ENCODE measurements around the gene FOXP4. TPM values are rescaled to one million over a fixed set of nuclear protein-coding genes. Genes with fewer than 3 reads are reported as not detected.
A peak's percentile ranks its signal among the peaks of the same experiment; 100 is the strongest.

The FOXP4 gene
- total and polyA plus RNA-seq, 2 of the 13 experiments (the other 11 are each of a cell fraction or from before 2014, with no cell fraction given) = 11.0 to 12.4 TPM

DNA sequence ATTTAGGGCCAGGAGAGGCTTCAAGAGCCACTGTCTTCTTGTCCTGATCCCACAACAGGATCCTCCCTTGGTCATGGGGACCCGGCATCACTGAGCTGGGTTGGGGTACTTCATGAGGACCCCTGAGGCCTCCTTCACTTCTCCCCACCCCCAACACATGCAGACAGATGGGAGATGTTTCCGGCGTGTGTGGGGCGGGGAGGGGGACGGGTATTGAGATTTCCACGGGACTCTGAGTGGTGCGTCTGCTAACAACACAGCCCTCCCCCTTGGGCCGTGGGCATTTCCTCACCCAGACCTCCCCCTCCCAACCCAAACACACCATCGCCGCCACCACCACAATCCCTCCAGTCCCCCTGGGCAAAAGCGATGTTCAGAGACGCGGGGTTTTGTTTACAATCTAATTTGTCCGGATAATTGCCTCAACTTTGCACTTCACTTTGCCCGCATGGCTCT is 906 bp upstream of the FOXP4 start (continued):
- TF ChIP-seq, protein P1, sequence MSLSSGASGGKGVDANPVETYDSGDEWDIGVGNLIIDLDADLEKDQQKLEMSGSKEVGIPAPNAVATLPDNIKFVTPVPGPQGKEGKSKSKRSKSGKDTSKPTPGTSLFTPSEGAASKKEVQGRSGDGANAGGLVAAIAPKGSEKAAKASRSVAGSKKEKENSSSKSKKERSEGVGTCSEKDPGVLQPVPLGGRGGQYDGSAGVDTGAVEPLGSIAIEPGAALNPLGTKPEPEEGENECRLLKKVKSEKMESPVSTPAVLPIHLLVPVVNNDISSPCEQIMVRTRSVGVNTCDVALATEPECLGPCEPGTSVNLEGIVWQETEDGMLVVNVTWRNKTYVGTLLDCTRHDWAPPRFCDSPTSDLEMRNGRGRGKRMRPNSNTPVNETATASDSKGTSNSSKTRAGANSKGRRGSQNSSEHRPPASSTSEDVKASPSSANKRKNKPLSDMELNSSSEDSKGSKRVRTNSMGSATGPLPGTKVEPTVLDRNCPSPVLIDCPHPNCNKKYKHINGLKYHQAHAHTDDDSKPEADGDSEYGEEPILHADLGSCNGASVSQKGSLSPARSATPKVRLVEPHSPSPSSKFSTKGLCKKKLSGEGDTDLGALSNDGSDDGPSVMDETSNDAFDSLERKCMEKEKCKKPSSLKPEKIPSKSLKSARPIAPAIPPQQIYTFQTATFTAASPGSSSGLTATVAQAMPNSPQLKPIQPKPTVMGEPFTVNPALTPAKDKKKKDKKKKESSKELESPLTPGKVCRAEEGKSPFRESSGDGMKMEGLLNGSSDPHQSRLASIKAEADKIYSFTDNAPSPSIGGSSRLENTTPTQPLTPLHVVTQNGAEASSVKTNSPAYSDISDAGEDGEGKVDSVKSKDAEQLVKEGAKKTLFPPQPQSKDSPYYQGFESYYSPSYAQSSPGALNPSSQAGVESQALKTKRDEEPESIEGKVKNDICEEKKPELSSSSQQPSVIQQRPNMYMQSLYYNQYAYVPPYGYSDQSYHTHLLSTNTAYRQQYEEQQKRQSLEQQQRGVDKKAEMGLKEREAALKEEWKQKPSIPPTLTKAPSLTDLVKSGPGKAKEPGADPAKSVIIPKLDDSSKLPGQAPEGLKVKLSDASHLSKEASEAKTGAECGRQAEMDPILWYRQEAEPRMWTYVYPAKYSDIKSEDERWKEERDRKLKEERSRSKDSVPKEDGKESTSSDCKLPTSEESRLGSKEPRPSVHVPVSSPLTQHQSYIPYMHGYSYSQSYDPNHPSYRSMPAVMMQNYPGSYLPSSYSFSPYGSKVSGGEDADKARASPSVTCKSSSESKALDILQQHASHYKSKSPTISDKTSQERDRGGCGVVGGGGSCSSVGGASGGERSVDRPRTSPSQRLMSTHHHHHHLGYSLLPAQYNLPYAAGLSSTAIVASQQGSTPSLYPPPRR (CRISPR knock-in tag; IDR thresholded peaks at IDR 0.05; ENCODE audit: borderline replicate concordance) = no peak
- TF ChIP-seq TGIF2 (CRISPR knock-in tag; IDR thresholded peaks at IDR 0.05) (no peak), NPAS2 (CRISPR knock-in tag; IDR thresholded peaks at IDR 0.05; ENCODE audit: borderline replicate concordance) (no peak), ZNF383 (CRISPR knock-in tag; IDR thresholded peaks at IDR 0.05; ENCODE audit: borderline replicate concordance) (no peak), HDAC6 (IDR thresholded peaks at IDR 0.05; ENCODE audit: low read depth, low read length) (no peak), SP2 (CRISPR knock-in tag; IDR thresholded peaks at IDR 0.05) (no peak; the same call in 1 of the 2 replicates), ZFP82 (CRISPR knock-in tag; IDR thresholded peaks at IDR 0.05; ENCODE audit: borderline replicate concordance) (no peak), ZNF3 (CRISPR knock-in tag; IDR thresholded peaks at IDR 0.05) (no peak), MXD4 (CRISPR knock-in tag; IDR thresholded peaks at IDR 0.05) (no peak), AKAP8 (CRISPR knock-in tag; IDR thresholded peaks at IDR 0.05) (no peak), BRD4 (CRISPR knock-in tag; IDR thresholded peaks at IDR 0.05) (no peak), DPF2 (CRISPR knock-in tag; IDR thresholded peaks at IDR 0.05; ENCODE audit: borderline replicate concordance, low read depth) (no peak), ZNF430 (CRISPR knock-in tag; IDR thresholded peaks at IDR 0.05) (no peak), FOXA1 (IDR thresholded peaks at IDR 0.05) (no peak), FOXA1 (CRISPR knock-in tag; IDR thresholded peaks at IDR 0.05) (peak; percentile 2; the same call in 1 of the 2 replicates), KDM5B (CRISPR knock-in tag; IDR thresholded peaks at IDR 0.05; ENCODE audit: borderline replicate concordance) (no peak), ZNF207 (IDR thresholded peaks at IDR 0.05; ENCODE audit: borderline replicate concordance) (no peak), ZNF12 (CRISPR knock-in tag; IDR thresholded peaks at IDR 0.05) (no peak), ZNF672 (CRISPR knock-in tag; IDR thresholded peaks at IDR 0.05) (no peak), ELF3 (CRISPR knock-in tag; IDR thresholded peaks at IDR 0.05) (no peak), ZNF326 (CRISPR knock-in tag; IDR thresholded peaks at IDR 0.05; ENCODE audit: borderline replicate concordance) (no peak; the same call in 1 of the 2 replicates), RXRB (CRISPR knock-in tag; IDR thresholded peaks at IDR 0.05; ENCODE audit: borderline replicate concordance) (no peak), FOXA3 (CRISPR knock-in tag; IDR thresholded peaks at IDR 0.05) (0 out of 2 replicates have a peak, but pooled peaks have one; percentile 3), IRF2 (CRISPR knock-in tag; IDR thresholded peaks at IDR 0.05) (0 out of 2 replicates have a peak, but pooled peaks have one; percentile 42), ZSCAN31 (CRISPR knock-in tag; IDR thresholded peaks at IDR 0.05; ENCODE audit: low read depth) (no peak)
- TF ChIP-seq, protein P2, sequence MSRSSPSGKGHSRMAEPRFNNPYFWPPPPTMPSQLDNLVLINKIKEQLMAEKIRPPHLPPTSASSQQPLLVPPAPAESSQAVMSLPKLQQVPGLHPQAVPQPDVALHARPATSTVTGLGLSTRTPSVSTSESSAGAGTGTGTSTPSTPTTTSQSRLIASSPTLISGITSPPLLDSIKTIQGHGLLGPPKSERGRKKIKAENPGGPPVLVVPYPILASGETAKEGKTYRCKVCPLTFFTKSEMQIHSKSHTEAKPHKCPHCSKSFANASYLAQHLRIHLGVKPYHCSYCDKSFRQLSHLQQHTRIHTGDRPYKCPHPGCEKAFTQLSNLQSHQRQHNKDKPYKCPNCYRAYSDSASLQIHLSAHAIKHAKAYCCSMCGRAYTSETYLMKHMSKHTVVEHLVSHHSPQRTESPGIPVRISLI (CRISPR knock-in tag; IDR thresholded peaks at IDR 0.05; ENCODE audit: borderline replicate concordance) = no peak

Measured in HepG2 (cell line).